ENCODE results near the gene POT1.

The POT1 gene

DNA sequence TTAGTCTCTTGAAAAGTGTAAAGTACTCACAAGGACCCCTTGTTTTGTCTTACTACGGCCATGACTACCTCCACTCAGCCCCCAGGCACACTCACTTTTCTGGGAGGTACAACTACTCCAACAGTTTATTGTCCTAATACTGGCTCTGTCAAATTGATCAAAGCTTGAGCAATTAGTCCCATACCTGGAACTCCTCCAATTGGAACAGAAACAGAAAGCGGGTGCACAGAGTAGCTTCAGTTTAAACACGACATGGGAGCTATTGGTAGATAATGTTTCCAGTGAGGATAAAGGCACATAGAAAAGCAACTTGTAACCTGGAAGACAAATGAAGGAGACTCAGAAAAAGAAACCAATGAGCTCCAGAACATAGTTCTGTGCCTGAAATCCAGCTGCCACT is 156.3 kb downstream of the POT1 start:
- Histone ChIP-seq H3K4me3 (ENCODE audit: low read length) (no peak overlapping the region), H3K9ac (ENCODE audit: low read depth, low read length) (no peak overlapping the region), H3K27ac (ENCODE audit: low read depth, low read length) (no peak overlapping the region), H3K9me3 (ENCODE audit: insufficient read depth, low read depth, low read length) (no peaks in the 10 kb centered on the region), H3K4me1 (ENCODE audit: insufficient read depth, low read length) (no peaks in the 10 kb centered on the region; the same call in none of the 2 replicates), H3K36me3 (ENCODE audit: insufficient read depth, low read length) (no peaks in the 10 kb centered on the region), H3K27me3 (ENCODE audit: insufficient read depth, low read length) (no peaks in the 10 kb centered on the region)
- WGBS = 94% methylated on average over 3 of the region's 3 CpGs

All from HUES64 (cell line).